HG02852 (cell line): ENCODE results near the gene BCL6B.
"Not testable (repeated sequence)": the region's sequence is repeated elsewhere in the genome, so short reads cannot be mapped to it uniquely, and the experiment has no call there.

Experiments
- ATAC-seq: cut with Tn5 transposase; IDR thresholded peaks from one replicate; pipeline ENCODE4 v1.9.1; 2021; ENCODE audit warnings: mild to moderate bottlenecking, moderate library complexity; ENCODE audit not compliant: unreplicated experiment

BCL6B gene

GRCh38 chr17:7050583-7050982 is 27.7 kb downstream of the BCL6B start:
- not testable (repeated sequence) for ATAC-seq

- ATAC-seq: no peak
These were observed 33.5 kb downstream of the BCL6B start for GRCh38 chr17:7056386-7056785.

- ATAC-seq: no peak
These were observed 36.1 kb downstream of the BCL6B start for GRCh38 chr17:7058831-7059447.

GRCh38 chr17:7060165-7060891 is 37.5 kb downstream of the BCL6B start:
- no peak for ATAC-seq

GRCh38 chr17:7063518-7064094 is 40.8 kb downstream of the BCL6B start:
- ATAC-seq: no peak

- ATAC-seq: no peak
These were observed 41.4 kb downstream of the BCL6B start for GRCh38 chr17:7064261-7064660.

GRCh38 chr17:7067198-7067597 is 44.3 kb downstream of the BCL6B start:
- no peak for ATAC-seq

GRCh38 chr17:7068268-7068667 is 45.4 kb downstream of the BCL6B start:
- no peak for ATAC-seq

GRCh38 chr17:7070712-7071111 is 47.9 kb downstream of the BCL6B start:
- ATAC-seq: no peak

GRCh38 chr17:7072406-7072805 is 49.6 kb downstream of the BCL6B start:
- ATAC-seq: no peak

- no peak for ATAC-seq
These were observed 52.1 kb downstream of the BCL6B start for GRCh38 chr17:7074931-7075330.

- ATAC-seq: no peak
These were observed 55.2 kb downstream of the BCL6B start for GRCh38 chr17:7077911-7078546.

GRCh38 chr17:7078711-7079110 is 55.9 kb downstream of the BCL6B start:
- ATAC-seq: no peak
